Activated CD4-positive, alpha-beta T cell treated with anti-CD3 and anti-CD28 coated beads for 24 hours (primary cell): Measurements from ENCODE around the gene TRAK1.

Source experiments
- DNase-seq, 2 donors: peaks; one replicate each; pipeline ENCODE4 v3.0.0-alpha.2; 2020; ENCODE audit warnings: low read depth in 2 of 2

The TRAK1 gene

DNA sequence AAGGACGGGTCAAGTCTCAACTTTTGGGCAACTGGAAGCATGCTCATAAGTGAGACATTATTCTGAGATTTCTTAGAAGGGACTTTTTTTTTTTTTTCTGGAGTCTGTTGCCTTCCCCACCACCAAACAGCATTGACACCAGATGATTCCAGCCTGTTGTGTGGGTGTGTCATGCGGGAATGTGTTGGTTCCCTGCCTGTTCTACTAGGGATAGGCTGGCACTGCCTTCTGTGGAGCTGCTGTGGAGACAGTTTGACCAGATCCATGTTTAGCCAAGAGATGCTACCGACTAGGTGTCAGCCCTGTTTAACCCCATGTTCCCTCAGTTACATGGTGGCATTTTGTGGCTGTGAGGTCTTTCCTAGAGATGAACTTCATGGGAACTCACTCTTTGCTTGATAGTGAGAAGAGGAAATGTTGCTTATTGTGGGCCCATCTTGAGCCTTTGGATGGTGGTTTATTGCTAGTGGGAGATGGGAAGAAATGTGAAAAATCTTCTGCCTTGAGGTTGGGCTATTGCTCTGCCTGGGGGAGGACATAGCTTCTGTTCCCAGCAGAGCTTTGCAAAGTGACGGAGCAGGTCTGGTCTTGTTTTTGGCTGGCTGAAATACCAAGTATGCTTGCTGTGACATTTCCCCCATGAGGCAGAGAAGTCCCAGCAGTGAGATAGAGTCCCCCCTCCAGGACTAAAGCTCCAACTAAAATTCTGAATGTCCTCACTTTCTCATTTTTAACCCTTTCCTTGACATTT is 31.3 kb downstream of the TRAK1 start:
- DNase-seq, result no peak

- DNase-seq, result no peak
These were observed 31.9 kb downstream of the TRAK1 start for GRCh38 chr3:42123012-42123581.

- DNase-seq, result no peak
These were observed 32.9 kb downstream of the TRAK1 start for GRCh38 chr3:42123824-42124658.

- no peak for DNase-seq
These were observed 36.1 kb downstream of the TRAK1 start for GRCh38 chr3:42127226-42127625.

DNA sequence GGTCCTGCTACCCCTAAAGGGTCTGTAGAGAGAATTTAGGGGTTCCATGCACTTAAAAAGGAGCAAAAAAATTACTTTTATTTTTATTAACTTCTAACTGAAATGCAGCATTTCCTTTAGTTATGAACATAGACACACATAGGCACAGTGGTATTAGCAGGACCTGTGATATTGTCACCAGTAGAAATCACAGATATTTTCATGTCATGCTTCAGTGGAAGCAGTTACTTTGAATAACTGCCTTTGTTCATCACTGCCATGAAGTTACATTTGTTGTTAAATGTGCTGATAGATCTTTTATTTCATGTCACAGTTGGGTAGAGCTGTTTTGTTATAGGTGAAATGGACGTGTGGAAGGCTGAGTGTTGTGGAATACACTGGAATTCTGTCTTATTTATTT is 37.4 kb downstream of the TRAK1 start:
- no peak for DNase-seq

- no peak for DNase-seq
These were observed 38.1 kb downstream of the TRAK1 start for GRCh38 chr3:42129014-42129953.

DNA sequence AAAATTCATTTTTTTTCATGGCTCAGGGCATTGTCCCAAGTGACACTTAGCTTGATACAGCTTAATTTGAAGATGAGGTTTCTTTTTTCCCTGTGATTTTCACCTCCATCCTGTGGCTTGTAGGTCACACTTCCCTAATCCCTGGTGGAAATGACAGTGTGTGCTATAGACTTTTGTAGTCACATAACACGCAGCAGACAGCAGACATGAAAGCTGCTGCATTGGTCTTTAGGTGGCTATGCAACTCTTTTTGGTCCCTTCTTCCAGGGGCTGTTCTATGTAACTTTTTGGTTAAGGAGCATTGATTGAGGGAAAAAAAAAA is 38.8 kb downstream of the TRAK1 start:
- DNase-seq, result no peak

- DNase-seq, result no peak
These were observed 39.3 kb downstream of the TRAK1 start for GRCh38 chr3:42130329-42131070.

DNA sequence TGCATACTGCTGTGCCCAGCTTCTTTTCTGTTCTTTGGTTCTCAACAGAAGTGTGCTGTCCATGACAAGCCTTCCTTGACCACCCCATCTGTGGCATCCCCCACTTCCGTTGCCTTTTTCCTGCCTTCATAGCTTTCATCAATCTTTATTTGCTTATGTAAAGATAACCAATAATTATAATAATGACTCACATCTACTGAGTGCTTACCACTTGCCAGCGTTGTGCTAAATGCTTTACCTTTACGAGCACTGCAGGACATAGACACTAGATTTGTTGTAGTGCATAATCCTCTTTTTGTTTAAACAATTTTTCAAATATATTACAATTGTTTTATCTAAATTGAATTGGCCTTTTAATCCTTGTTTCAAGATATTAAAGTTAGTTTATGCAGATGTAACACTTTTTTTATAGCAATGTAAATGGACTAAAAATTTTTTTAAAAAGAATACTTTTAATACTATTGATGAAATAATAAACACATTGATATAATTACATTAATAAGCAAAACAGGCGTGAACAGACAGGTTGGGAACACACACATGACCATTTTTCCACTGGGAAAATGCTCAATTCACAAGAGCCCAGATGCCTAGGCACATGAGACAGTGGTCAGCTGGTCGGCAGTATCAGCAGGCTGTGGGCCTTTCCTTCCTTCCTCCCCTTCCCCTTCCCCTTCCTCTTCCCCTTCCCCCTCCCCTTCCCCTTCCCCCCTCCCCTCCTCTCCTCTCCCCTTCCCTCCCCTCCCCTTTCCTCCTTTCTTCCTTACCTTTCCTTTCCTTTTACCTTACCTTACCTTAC is 42.5 kb downstream of the TRAK1 start:
- DNase-seq, result no peak

- DNase-seq, result no peak
These were observed 43.8 kb downstream of the TRAK1 start for GRCh38 chr3:42134867-42135464.

DNA sequence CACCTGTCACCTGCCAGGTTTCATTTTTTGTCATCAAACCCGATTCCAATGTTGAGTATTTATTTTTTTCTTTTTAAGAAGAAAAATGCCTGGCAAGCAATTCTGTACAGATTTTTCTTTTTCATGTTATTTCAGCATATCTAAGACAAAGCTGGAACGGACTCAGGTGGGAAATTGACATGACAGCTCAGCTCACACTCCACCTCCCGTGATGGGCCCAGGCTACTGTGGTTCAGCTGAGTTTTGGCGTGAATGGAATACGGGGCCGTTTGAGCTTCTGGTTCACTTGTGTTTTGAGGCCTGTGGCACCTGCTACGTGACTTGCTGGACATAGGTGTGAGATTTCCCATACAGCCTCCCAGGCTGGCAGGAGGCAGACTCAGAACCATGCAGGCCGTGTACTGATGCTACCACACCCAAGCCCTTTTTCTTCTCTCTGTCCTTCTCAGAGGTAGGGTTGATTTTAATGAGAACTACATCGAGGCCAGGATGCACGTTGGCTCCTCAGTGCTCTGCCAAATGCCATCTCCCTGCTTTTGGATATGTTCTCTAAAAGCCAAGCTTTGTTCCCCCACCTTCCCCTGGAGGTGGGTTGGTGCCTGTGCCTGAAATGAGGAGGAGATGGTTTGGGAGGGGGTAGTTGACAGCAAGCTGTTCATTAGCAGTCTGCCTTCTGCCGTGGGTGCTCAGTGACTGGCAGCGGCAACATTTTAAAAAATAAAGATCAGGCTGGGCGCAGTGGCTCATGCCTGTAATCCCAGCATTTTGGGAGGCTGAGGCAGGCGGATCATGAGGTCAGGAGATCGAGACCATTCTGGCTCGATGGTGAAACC is 48.7 kb downstream of the TRAK1 start:
- no peak for DNase-seq

DNA sequence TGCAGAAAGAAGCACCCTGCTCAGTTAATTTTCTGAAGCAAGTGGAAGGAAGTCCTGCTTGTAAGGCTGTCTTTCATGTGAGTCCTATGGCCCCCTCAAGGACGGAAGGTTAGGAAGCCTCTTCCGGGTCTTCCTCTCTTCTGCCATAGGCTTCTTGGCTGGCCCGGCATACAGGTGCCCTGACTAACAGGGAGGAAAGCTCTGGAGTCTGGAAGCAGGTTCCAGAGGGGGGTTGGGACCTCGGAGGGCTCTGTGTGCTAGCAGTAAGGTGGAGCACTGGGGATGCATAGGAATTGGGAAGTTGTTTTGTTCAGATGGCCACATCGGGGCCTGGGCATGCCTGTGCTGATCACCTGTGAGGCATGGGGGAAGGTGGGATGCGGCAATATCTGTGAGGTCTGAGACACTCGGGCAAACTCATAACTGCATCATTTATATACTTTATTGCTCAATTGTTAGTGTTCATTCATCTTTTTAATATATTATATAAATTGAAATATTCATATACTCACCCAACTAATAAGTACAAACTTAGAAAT is 49.6 kb downstream of the TRAK1 start:
- no peak for DNase-seq

- DNase-seq, result no peak
These were observed 52.3 kb downstream of the TRAK1 start for GRCh38 chr3:42143440-42143839.

- no peak for DNase-seq
These were observed 53.1 kb downstream of the TRAK1 start for GRCh38 chr3:42144209-42144608.

DNA sequence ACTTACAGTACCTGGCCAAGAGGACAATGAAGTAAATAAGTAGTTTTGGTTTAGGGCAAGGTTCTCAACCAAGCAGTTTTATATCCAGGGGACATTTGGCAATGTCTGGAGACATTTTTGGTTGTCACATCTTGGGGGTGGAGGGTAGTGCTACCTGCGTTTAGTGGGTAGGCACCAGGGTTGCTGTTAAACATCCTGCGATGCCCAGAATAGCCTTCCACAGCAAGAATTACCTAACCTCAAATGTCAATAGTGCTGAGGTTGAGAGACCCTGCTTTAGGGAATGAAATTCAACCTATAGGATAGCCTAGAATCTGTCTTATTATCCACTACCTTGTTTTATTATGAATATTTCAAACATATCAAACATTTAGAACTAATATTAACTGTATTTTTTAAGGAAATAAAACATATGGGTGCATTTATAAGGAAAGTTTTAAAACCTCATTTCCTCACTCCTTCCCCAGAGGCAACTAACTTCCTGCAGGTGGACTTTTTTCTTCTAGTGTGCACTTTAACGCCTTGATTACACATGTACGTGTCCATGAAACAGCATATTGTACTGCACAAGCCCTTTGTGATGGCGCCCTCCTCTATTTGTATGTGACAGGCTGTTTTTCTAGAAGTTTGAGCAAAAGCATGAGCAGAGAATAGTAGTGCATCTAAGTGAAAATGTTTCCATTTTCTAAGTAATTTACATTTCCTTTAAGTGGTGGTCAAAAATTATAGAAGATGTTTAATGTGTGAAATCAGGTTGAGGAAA is 57.1 kb downstream of the TRAK1 start:
- DNase-seq, result no peak

GRCh38 chr3:42148982-42149432 is 57.9 kb downstream of the TRAK1 start:
- no peak for DNase-seq

DNA sequence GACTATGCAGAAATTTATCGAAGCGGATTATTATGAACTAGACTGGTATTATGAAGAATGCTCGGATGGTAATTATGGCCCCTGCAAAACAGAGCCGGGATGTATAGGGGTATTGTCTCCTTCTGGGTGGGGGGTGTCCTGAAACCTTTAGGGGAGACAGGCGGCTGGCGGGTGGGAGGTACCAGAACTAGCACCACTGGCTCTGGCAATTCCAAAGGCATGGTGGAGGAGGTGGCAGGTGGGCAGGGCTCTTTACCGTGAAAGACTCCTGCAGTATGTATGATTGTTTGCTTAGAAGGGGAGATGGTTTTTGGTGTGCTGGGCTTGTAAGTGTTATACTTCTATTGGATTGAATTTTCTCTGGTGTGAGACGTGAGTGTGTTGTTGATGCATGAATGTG is 58.4 kb downstream of the TRAK1 start:
- no peak for DNase-seq

GRCh38 chr3:42149975-42150374 is 58.8 kb downstream of the TRAK1 start:
- no peak for DNase-seq
